22Rv1 (cell line): ENCODE results near the gene UCP3.

ENCODE experiments used
- ZFX ChIP-seq: fragments of 450-650 bp; IDR thresholded peaks from 2 replicates; pipeline ENCODE4 v1.6.1; 2017; ENCODE audit warnings: antibody characterized with exemption, borderline replicate concordance
- TF ChIP-seq, protein P1 (sequence below): fragments of 450-650 bp; IDR thresholded peaks from 2 replicates; pipeline ENCODE4 v1.5.1; 2017; ENCODE audit warnings: mild to moderate bottlenecking

DNA sequence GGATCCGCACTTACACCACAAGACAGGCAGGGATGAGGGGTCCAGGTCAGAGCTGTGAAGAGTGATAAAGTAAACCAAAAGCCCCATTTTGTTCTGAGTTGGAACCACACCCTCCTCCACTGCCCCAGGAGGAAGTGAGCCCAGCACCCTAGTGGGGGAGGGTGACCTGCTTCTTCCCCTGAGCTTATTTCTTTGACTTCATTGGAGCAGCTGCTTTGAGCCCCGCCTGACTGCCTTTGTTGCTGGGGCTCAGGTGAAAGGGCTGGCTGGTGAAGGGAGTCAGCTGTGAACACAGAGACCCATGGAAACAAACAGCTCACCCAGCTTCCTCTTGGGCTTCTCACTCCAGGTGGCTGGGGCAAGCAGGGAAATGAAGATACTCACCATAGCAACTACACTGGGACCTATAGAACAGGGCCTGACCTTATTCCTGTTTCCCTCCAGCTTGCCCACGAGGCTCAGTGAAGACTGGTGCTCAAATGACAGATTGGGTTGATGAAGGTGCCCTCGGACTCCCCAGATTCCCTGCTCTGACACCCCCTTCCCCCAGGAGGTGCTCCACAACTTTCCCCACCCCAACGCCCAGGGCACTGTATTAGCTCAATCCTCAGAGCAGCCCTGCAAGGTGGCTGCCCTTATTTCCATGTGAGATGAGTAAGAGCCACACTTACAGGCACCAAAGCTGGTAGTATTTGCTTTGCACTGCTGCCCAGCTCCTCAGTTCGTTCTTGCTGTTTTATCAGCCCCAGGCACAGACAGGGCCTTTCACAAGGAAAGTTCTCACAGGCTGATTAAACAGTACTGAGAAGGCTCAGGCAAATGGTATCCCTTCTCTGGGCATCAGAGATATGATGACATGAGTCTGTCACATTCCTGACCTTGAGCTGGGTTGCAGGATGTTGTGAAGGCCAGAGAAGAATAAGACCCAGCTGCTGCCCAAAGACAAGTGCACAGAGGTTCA, 28.6 kb downstream of the UCP3 start:
- TF ChIP-seq, protein P1, sequence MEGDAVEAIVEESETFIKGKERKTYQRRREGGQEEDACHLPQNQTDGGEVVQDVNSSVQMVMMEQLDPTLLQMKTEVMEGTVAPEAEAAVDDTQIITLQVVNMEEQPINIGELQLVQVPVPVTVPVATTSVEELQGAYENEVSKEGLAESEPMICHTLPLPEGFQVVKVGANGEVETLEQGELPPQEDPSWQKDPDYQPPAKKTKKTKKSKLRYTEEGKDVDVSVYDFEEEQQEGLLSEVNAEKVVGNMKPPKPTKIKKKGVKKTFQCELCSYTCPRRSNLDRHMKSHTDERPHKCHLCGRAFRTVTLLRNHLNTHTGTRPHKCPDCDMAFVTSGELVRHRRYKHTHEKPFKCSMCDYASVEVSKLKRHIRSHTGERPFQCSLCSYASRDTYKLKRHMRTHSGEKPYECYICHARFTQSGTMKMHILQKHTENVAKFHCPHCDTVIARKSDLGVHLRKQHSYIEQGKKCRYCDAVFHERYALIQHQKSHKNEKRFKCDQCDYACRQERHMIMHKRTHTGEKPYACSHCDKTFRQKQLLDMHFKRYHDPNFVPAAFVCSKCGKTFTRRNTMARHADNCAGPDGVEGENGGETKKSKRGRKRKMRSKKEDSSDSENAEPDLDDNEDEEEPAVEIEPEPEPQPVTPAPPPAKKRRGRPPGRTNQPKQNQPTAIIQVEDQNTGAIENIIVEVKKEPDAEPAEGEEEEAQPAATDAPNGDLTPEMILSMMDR, result no peak
- no peak for TF ChIP-seq ZFX
